HCT116 (cell line): ENCODE data around the gene GPR108.

Experiments
- EZH2 ChIP-seq: fragments of 200-600 bp; sonication (generic); IDR thresholded peaks from 2 replicates; pipeline ENCODE4 v1.6.1; 2017; ENCODE audit warnings: antibody characterized with exemption, mixed run types
- POLR2A ChIP-seq: IDR thresholded peaks from 2 replicates; pipeline ENCODE4 v1.7.0; 2011; ENCODE audit warnings: borderline replicate concordance; ENCODE audit not compliant: insufficient read depth, insufficient read length; ENCODE audit errors: extremely low read depth
- POLR2AphosphoS5 ChIP-seq: IDR thresholded peaks from 2 replicates; pipeline ENCODE4 v1.6.1; 2011; ENCODE audit warnings: mild to moderate bottlenecking, low read depth, low read length, moderate library complexity
- SIN3A ChIP-seq: IDR thresholded peaks from 2 replicates; pipeline ENCODE4 v1.6.1; 2012; ENCODE audit warnings: low read depth
- SRF ChIP-seq: IDR thresholded peaks from 2 replicates; pipeline ENCODE4 v1.6.1; 2012; ENCODE audit warnings: low read depth
- TF ChIP-seq, protein P1 (sequence below), 3 experiments: fragments of 200-600 bp in 1 of 3; sonication (generic) in 1 of 3; IDR thresholded peaks in 2 of 3; conservative IDR thresholded peaks in 1 of 3; 2 replicates each; pipeline ENCODE4 v1.5.1; 2012 to 2017; ENCODE audit warnings: low read depth in 2 of 3, low read length in 2 of 3, antibody characterized with exemption in 1 of 3, borderline replicate concordance in 1 of 3, control low read depth in 1 of 3, mild to moderate bottlenecking in 1 of 3, mixed read lengths in 1 of 3, mixed run types in 1 of 3, moderate library complexity in 1 of 3; ENCODE audit not compliant: insufficient read depth in 1 of 3
- TF ChIP-seq, protein P2 (sequence below): IDR thresholded peaks from 2 replicates; pipeline ENCODE4 v1.6.1; 2012; ENCODE audit warnings: low read depth

DNA sequence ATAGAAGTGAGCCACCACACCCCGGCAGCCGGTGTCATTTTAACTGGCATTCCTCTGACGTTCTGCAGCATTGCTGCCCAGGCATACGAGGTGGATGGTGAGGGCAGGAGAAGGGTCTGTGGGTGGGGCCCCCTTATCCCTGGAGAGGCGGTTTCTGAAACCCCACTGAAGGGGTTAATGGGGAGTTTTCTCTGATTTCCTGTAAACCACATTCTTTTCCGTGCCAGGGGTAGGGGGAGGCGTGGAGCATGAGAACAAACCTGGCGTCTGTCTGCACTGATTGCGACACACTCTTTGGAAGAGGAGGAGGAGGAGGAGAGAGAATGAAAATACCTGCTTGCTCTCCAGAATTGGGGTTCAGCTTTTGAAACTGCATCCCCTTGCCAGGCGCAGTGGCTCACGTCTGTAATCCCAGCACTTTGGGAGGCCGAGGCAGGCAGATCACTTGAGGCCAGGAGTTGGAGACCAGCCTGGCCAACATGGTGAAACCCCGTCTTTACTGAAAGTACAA lies 14.2 kb downstream of the GPR108 start:
- TF ChIP-seq POLR2A (no peak), EZH2 (no peak), SRF (no peak), POLR2AphosphoS5 (no peak), SIN3A (no peak)
- TF ChIP-seq, protein P1, sequence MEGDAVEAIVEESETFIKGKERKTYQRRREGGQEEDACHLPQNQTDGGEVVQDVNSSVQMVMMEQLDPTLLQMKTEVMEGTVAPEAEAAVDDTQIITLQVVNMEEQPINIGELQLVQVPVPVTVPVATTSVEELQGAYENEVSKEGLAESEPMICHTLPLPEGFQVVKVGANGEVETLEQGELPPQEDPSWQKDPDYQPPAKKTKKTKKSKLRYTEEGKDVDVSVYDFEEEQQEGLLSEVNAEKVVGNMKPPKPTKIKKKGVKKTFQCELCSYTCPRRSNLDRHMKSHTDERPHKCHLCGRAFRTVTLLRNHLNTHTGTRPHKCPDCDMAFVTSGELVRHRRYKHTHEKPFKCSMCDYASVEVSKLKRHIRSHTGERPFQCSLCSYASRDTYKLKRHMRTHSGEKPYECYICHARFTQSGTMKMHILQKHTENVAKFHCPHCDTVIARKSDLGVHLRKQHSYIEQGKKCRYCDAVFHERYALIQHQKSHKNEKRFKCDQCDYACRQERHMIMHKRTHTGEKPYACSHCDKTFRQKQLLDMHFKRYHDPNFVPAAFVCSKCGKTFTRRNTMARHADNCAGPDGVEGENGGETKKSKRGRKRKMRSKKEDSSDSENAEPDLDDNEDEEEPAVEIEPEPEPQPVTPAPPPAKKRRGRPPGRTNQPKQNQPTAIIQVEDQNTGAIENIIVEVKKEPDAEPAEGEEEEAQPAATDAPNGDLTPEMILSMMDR (IDR thresholded peaks at IDR 0.05 in 2 of 3, conservative IDR thresholded peaks at IDR 0.05 in 1 of 3; ENCODE audit: borderline replicate concordance in 1 of 3, insufficient read depth in 1 of 3, low read depth in 2 of 3, low read length in 2 of 3), result no peak
- TF ChIP-seq, protein P2, sequence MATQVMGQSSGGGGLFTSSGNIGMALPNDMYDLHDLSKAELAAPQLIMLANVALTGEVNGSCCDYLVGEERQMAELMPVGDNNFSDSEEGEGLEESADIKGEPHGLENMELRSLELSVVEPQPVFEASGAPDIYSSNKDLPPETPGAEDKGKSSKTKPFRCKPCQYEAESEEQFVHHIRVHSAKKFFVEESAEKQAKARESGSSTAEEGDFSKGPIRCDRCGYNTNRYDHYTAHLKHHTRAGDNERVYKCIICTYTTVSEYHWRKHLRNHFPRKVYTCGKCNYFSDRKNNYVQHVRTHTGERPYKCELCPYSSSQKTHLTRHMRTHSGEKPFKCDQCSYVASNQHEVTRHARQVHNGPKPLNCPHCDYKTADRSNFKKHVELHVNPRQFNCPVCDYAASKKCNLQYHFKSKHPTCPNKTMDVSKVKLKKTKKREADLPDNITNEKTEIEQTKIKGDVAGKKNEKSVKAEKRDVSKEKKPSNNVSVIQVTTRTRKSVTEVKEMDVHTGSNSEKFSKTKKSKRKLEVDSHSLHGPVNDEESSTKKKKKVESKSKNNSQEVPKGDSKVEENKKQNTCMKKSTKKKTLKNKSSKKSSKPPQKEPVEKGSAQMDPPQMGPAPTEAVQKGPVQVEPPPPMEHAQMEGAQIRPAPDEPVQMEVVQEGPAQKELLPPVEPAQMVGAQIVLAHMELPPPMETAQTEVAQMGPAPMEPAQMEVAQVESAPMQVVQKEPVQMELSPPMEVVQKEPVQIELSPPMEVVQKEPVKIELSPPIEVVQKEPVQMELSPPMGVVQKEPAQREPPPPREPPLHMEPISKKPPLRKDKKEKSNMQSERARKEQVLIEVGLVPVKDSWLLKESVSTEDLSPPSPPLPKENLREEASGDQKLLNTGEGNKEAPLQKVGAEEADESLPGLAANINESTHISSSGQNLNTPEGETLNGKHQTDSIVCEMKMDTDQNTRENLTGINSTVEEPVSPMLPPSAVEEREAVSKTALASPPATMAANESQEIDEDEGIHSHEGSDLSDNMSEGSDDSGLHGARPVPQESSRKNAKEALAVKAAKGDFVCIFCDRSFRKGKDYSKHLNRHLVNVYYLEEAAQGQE, result no peak
